ENCODE results near the gene PRKCE. TPM values are rescaled to one million over a fixed set of nuclear protein-coding genes. Genes with fewer than 3 reads are reported as not detected.
A peak's percentile ranks its signal among the peaks of the same experiment; 100 is the strongest.

PRKCE gene
- total and polyA plus RNA-seq, 2 experiments from 2014 or later = 9.6 to 11.9 TPM

DNA sequence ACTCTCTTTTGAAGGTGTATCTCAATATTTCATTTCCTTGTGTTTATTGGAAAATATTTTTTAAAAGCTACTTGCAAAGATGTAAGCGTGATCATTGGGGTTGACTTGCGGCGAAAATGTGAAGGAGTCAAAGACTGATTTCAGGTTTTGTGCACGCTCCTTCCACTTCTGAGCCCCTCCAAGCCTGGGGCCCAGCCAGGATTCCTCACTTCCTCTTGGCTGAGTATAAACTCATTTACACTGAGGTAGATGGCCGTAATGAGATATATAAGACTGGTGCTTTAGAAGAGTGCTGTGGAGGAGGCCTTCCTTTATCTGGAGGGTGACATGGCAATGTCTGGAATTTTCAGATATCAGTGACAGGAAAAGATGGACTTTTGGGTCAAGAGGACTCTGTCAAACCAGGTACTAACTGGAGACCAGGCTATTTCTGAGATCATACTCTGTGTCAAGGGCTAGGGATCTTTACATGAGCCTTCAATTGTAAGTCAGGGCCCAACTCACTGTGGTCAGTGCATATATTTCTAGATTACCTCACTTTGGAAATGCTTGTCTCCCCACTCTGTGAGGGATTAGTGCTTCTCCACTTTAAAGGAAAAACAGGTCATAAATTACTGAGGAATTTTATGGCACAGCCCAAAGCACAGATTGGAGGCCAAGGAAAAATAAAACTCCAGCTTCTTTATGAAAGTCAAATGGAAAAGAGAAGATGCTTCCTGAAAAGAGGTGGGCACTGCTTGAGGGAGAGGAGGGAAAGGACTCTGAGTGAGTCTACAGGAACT is 22.8 kb downstream of the PRKCE start:
- Histone ChIP-seq H3K9me2 (replicated peaks; ENCODE audit: insufficient read depth) (no peaks in the 10 kb centered on the region), H3K36me3 (replicated peaks; ENCODE audit: insufficient read depth, low read depth) (no peaks in the 10 kb centered on the region), H3K4me1 (ENCODE audit: insufficient read depth) (peaks cover 29% of the 10 kb centered on the region), H3K9me3 (ENCODE audit: low read depth) (no peaks in the 10 kb centered on the region), H3K27me3 (no peaks in the 10 kb centered on the region), H2AFZ (no peak overlapping the region), H3K4me2 (peak overlapping the region; percentile 8), H3K79me2 (peaks cover 31% of the 10 kb centered on the region), H4K20me1 (ENCODE audit: insufficient read depth, poor library complexity, severe bottlenecking) (no peaks in the 10 kb centered on the region), H3K4me3 (no peak overlapping the region), H3K27ac (peak overlapping the region; percentile 50)
- DNase-seq (ENCODE audit: low spot score) = no peak
- 92% methylated on average over 5 of the region's 5 CpGs for WGBS (ENCODE audit: low lambda C conversion rate, missing lambda C conversion rate)
- TF ChIP-seq CTCF (IDR thresholded peaks at IDR 0.05; ENCODE audit: poor library complexity) = no peak
- TF ChIP-seq EZH2 (IDR thresholded peaks at IDR 0.05; ENCODE audit: borderline replicate concordance) = no peak
- no peak for TF ChIP-seq EZH2phosphoT487 (IDR thresholded peaks at IDR 0.05; ENCODE audit: low read depth, severe bottlenecking, unreplicated experiment)

DNA sequence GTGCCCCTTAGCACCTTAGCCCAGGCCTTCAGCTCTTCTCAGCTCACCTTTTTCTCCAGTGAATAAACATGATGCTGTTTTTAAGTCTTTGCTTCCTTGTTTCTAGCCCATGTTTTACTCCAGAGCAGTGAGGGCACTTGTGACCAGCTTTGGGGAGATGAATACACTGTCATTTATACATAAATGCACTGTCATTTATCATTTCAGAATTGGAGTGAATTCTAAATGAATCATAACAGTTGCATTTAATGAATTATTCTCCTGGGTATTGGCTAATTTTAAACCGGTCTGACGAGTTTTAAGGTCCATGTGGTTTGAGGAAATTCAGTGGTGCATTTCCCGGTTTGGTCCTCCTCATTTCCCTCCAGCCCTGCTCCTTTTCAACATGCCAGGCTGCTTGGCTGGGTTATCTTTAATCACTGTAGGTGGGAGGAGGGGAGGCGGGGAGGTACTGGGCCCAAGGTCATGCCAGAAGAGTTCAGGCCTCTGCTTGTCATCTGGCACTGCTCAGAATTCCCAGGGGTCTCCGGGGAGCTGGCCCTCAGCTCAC is 23.9 kb downstream of the PRKCE start:
- peak overlapping the region; percentile 8 for H3K4me2 ChIP-seq
- DNase-seq (ENCODE audit: low spot score) = peak; percentile 52

GRCh38 chr2:45676088-45676487 is 24.6 kb downstream of the PRKCE start:
- Histone ChIP-seq H3K79me2 (peaks cover 26% of the 10 kb centered on the region), H3K27ac (peak overlapping the region; percentile 50)
- TF ChIP-seq CTCF (IDR thresholded peaks at IDR 0.05; ENCODE audit: poor library complexity) (no peak), EZH2phosphoT487 (IDR thresholded peaks at IDR 0.05; ENCODE audit: low read depth, severe bottlenecking, unreplicated experiment) (no peak), EZH2 (IDR thresholded peaks at IDR 0.05; ENCODE audit: borderline replicate concordance) (no peak)

More for the DNA sequence above, 23.9 kb downstream of the PRKCE start:
- H3K27me3 ChIP-seq = no peaks in the 10 kb centered on the region
- peaks cover 28% of the 10 kb centered on the region for H3K4me1 ChIP-seq (ENCODE audit: insufficient read depth)
- H3K27ac ChIP-seq = peak overlapping the region; percentile 50
- H3K4me3 ChIP-seq = no peak overlapping the region
- peaks cover 26% of the 10 kb centered on the region for H3K79me2 ChIP-seq
- TF ChIP-seq CTCF (IDR thresholded peaks at IDR 0.05; ENCODE audit: poor library complexity) = no peak
- TF ChIP-seq EZH2 (IDR thresholded peaks at IDR 0.05; ENCODE audit: borderline replicate concordance) = no peak
- TF ChIP-seq EZH2phosphoT487 (IDR thresholded peaks at IDR 0.05; ENCODE audit: low read depth, severe bottlenecking, unreplicated experiment) = no peak
- H3K9me3 ChIP-seq (ENCODE audit: low read depth) = no peaks in the 10 kb centered on the region
- H3K9me2 ChIP-seq (replicated peaks; ENCODE audit: insufficient read depth) = no peaks in the 10 kb centered on the region
- WGBS (ENCODE audit: low lambda C conversion rate, missing lambda C conversion rate) = 52% methylated on average over 5 of the region's 5 CpGs
- H2AFZ ChIP-seq = no peak overlapping the region
- no peaks in the 10 kb centered on the region for H4K20me1 ChIP-seq (ENCODE audit: insufficient read depth, poor library complexity, severe bottlenecking)
- no peaks in the 10 kb centered on the region for H3K36me3 ChIP-seq (replicated peaks; ENCODE audit: insufficient read depth, low read depth)

More at GRCh38 chr2:45676088-45676487, 24.6 kb downstream of the PRKCE start:
- 92% methylated on average over 5 of the region's 5 CpGs for WGBS (ENCODE audit: low lambda C conversion rate, missing lambda C conversion rate)
- Histone ChIP-seq H3K27me3 (no peaks in the 10 kb centered on the region), H3K36me3 (replicated peaks; ENCODE audit: insufficient read depth, low read depth) (no peaks in the 10 kb centered on the region), H3K4me3 (no peak overlapping the region), H4K20me1 (ENCODE audit: insufficient read depth, poor library complexity, severe bottlenecking) (no peaks in the 10 kb centered on the region), H3K9me2 (replicated peaks; ENCODE audit: insufficient read depth) (no peaks in the 10 kb centered on the region), H3K9me3 (ENCODE audit: low read depth) (no peaks in the 10 kb centered on the region), H2AFZ (no peak overlapping the region), H3K4me2 (no peak overlapping the region), H3K4me1 (ENCODE audit: insufficient read depth) (peaks cover 30% of the 10 kb centered on the region)
- DNase-seq (ENCODE audit: low spot score) = no peak
